ENCODE results near the gene FAM204A. TPM values are rescaled to one million over a fixed set of nuclear protein-coding genes. Genes with fewer than 3 reads are reported as not detected.

Gene FAM204A
- total RNA-seq, 2 donors from 2014 or later, result 40.1 to 53.4 TPM

DNA sequence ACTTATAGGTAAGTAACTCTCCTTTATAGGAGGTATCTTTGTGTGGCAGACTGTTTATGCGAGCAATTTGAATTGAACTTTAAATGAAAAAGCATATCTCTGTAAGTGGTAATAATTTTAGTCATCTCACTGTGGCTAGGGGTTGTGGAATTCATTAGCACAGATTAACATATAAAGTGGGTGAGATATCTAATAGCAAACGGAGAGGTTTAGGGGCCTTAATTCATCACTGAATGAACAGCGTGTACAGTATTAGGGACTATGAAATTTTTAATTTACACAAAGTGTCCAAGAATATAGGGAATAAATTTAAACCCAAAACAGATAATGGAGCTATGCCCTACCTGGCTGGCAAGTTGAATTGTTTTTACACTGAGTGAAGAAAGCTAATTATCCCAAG is 15.7 kb upstream of the FAM204A start:
- H3K4me3 ChIP-seq, result no peak overlapping the region
- intact Hi-C loops (cut with DNase I), result no loop called here
- no peak overlapping the region for H3K27ac ChIP-seq
- H3K4me1 ChIP-seq, result no peaks in the 10 kb centered on the region
- TF ChIP-seq, protein P1, sequence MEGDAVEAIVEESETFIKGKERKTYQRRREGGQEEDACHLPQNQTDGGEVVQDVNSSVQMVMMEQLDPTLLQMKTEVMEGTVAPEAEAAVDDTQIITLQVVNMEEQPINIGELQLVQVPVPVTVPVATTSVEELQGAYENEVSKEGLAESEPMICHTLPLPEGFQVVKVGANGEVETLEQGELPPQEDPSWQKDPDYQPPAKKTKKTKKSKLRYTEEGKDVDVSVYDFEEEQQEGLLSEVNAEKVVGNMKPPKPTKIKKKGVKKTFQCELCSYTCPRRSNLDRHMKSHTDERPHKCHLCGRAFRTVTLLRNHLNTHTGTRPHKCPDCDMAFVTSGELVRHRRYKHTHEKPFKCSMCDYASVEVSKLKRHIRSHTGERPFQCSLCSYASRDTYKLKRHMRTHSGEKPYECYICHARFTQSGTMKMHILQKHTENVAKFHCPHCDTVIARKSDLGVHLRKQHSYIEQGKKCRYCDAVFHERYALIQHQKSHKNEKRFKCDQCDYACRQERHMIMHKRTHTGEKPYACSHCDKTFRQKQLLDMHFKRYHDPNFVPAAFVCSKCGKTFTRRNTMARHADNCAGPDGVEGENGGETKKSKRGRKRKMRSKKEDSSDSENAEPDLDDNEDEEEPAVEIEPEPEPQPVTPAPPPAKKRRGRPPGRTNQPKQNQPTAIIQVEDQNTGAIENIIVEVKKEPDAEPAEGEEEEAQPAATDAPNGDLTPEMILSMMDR (IDR thresholded peaks at IDR 0.05), result no peak
- H3K9me3 ChIP-seq, result no peaks in the 10 kb centered on the region
- H3K36me3 ChIP-seq, result no peaks in the 10 kb centered on the region
- no peak overlapping the region for H3K9ac ChIP-seq (ENCODE audit: low read depth in 2 of 2, low read length in 2 of 2)
- no peak for DNase-seq
- no peaks in the 10 kb centered on the region for H3K27me3 ChIP-seq

DNA sequence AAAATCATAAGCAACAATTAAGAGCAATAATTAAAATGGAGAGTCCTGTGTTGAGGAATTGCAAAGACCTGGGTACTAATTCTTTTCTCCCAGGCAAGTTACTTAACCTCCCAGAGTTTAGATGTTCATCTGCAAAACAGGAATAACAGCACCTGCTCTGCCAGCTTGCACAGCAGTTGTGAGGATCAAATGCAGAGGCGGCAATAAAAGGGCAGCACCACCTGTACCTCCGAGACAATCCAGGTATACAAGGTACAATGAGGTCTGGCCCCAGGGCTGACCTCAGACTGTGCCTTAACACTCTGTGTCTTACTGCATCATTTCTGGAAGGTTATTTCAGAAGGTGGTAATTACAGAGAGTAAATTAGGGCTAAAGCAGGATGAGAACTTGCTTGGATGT is 14.5 kb upstream of the FAM204A start:
- Histone ChIP-seq H3K9ac (ENCODE audit: low read depth in 2 of 2, low read length in 2 of 2) (no peak overlapping the region), H3K9me3 (no peaks in the 10 kb centered on the region), H3K4me1 (no peaks in the 10 kb centered on the region), H3K27ac (no peak overlapping the region), H3K36me3 (no peaks in the 10 kb centered on the region), H3K4me3 (no peak overlapping the region), H3K27me3 (no peaks in the 10 kb centered on the region)
- intact Hi-C loops (cut with DNase I), result no loop called here
- TF ChIP-seq, protein P1 (IDR thresholded peaks at IDR 0.05), result no peak
- DNase-seq, result no peak

- Histone ChIP-seq H3K9me3 (no peaks in the 10 kb centered on the region), H3K9ac (ENCODE audit: low read depth in 2 of 2, low read length in 2 of 2) (no peak overlapping the region), H3K27me3 (no peaks in the 10 kb centered on the region), H3K36me3 (no peaks in the 10 kb centered on the region), H3K4me3 (no peak overlapping the region), H3K4me1 (no peaks in the 10 kb centered on the region), H3K27ac (no peak overlapping the region)
- no peak for DNase-seq
- TF ChIP-seq, protein P1 (IDR thresholded peaks at IDR 0.05), result no peak
- intact Hi-C loops (cut with DNase I), result no loop called here
Observed at GRCh38 chr10:118355234-118355633, 13.1 kb upstream of the FAM204A start.

DNA sequence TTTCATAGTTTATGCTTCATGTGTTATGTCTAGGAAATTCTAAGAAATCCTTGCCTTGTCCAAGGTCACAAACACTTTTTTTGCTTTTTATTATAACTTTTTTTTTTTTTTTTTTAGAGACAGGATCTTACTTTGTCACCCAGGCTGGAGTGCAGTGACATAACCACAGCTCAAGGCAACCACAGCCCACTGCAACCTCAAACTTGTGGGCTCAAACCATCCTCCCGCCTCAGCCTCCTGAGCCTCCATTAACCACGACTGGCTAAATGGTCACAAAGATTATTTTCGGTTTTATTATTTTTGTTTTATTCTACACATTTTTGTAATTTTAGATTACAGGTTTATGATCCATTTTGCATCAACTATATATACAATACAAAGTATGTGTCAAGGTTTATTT is 7.1 kb upstream of the FAM204A start:
- H3K9ac ChIP-seq (ENCODE audit: low read depth in 2 of 2, low read length in 2 of 2), result no peak overlapping the region
- no peak overlapping the region for H3K4me3 ChIP-seq
- no peaks in the 10 kb centered on the region for H3K4me1 ChIP-seq
- H3K9me3 ChIP-seq, result no peaks in the 10 kb centered on the region
- no peak for DNase-seq
- no peaks in the 10 kb centered on the region for H3K27me3 ChIP-seq
- no peak overlapping the region for H3K27ac ChIP-seq
- intact Hi-C loops (cut with DNase I), result no loop called here
- TF ChIP-seq, protein P1 (IDR thresholded peaks at IDR 0.05), result no peak
- H3K36me3 ChIP-seq, result no peaks in the 10 kb centered on the region

- DNase-seq, result no peak
- Histone ChIP-seq H3K27ac (no peak overlapping the region), H3K4me1 (peaks cover 9% of the 10 kb centered on the region), H3K36me3 (no peaks in the 10 kb centered on the region), H3K27me3 (no peaks in the 10 kb centered on the region), H3K9ac (ENCODE audit: low read depth in 2 of 2, low read length in 2 of 2) (no peak overlapping the region), H3K4me3 (no peak overlapping the region), H3K9me3 (no peaks in the 10 kb centered on the region)
- TF ChIP-seq, protein P1 (IDR thresholded peaks at IDR 0.05), result no peak
- intact Hi-C loops (cut with DNase I), result no loop called here
Observed at GRCh38 chr10:118343549-118343948, 1.4 kb upstream of the FAM204A start.

DNA sequence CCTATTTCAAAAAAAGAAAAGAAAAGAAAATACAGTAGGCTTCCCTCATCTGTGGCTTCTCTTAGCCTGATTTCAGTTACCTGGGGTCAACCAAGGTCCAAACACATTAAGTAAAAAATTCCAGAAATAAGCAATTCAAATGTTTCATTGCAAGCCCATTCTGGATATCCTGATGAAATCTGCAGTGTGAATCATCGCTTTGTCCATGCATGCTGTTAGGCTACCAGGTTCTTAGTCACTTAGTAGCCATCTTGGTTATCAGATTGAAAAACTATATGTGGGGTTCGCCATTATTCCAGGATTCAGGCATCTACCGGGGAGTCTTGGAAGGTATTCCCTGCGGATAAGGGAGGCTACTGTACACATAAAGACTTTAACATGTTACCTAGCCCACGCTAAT is 991 bp upstream of the FAM204A start:
- Histone ChIP-seq H3K4me3 (no peak overlapping the region), H3K4me1 (peaks cover 9% of the 10 kb centered on the region), H3K9ac (ENCODE audit: low read depth in 2 of 2, low read length in 2 of 2) (no peak overlapping the region), H3K36me3 (no peaks in the 10 kb centered on the region), H3K27ac (no peak overlapping the region), H3K9me3 (no peaks in the 10 kb centered on the region), H3K27me3 (no peaks in the 10 kb centered on the region)
- intact Hi-C loops (cut with DNase I), result no loop called here
- TF ChIP-seq, protein P1 (IDR thresholded peaks at IDR 0.05), result no peak
- no peak for DNase-seq

Measured in colonic mucosa (tissue), 4 donors.